T-helper 17 cell (primary cell): ENCODE measurements around the gene TIMM50. TPM values are rescaled to one million over a fixed set of nuclear protein-coding genes. Genes with fewer than 3 reads are reported as not detected.

ENCODE experiments used
- ATAC-seq: fragments of 150-1000 bp; cut with Tn5 transposase; 2 replicates; pipeline ENCODE4 v1.10.0; 2021; ENCODE audit warnings: mild to moderate bottlenecking, moderate library complexity
- DNase-seq, 3 donors: peaks; one replicate each; pipeline versions ENCODE4 v3.0.0 to v3.0.0-alpha.2; 2020 to 2021
- H3K9me3 ChIP-seq: one replicate; pipeline ENCODE4 v1.7.0; 2013; ENCODE audit warnings: low read length, mild to moderate bottlenecking; ENCODE audit not compliant: control insufficient read depth, poor library complexity, severe bottlenecking
- H3K27ac Mint-ChIP-seq: one replicate; pipeline ENCODE4 v1.8.0; 2022; ENCODE audit warnings: mild to moderate bottlenecking, moderate library complexity, mixed read lengths
- H3K27me3 Mint-ChIP-seq: one replicate; pipeline ENCODE4 v1.8.0; 2022; ENCODE audit warnings: mixed read lengths
- H3K36me3 Mint-ChIP-seq: one replicate; pipeline ENCODE4 v1.8.0; 2022; ENCODE audit warnings: low read depth, mixed read lengths
- H3K4me1 Mint-ChIP-seq: one replicate; pipeline ENCODE4 v1.8.0; 2022; ENCODE audit warnings: mild to moderate bottlenecking, mixed read lengths
- H3K4me3 Mint-ChIP-seq: one replicate; pipeline ENCODE4 v1.8.0; 2022; ENCODE audit warnings: mild to moderate bottlenecking, moderate library complexity, mixed read lengths
- total RNA-seq, 4 donors: library from RNA in 2 of 4; stranded (reverse) in 2 of 4; gene quantifications; one replicate each; pipeline ENCODE4 v1.2.3 and lab custom pipeline; 2022 to 2026

Gene TIMM50
- total RNA-seq, 2 donors from 2014 or later: 44.9 to 53.0 TPM

GRCh38 chr19:39539518-39540332, 59.1 kb downstream of the TIMM50 start, which contains the start of gene EID2:
TSS of gene EID2 (minus strand) at chr19:39540161. CDS start at chr19:39540079, 82 bp downstream.
- no peaks in the 10 kb centered on the region for H3K36me3 Mint-ChIP-seq
- H3K9me3 ChIP-seq: no peaks in the 10 kb centered on the region
- H3K4me1 Mint-ChIP-seq: peaks cover 51% of the 10 kb centered on the region
- peak within 1 kb of the TSS; percentile 95 for H3K27ac Mint-ChIP-seq
- DNase-seq (peak; percentile 88 to 91 (median 88)), ATAC-seq (peak; percentile 91)
- peak within 1 kb of the TSS; percentile 97 for H3K4me3 Mint-ChIP-seq
- H3K27me3 Mint-ChIP-seq: no peaks in the 10 kb centered on the region

GRCh38 chr19:39540333-39540673, 59.7 kb downstream of the TIMM50 start:
- no peaks in the 10 kb centered on the region for H3K36me3 Mint-ChIP-seq
- peak overlapping the region; percentile 95 for H3K27ac Mint-ChIP-seq
- H3K27me3 Mint-ChIP-seq: no peaks in the 10 kb centered on the region
- no peak for ATAC-seq
- peaks cover 54% of the 10 kb centered on the region for H3K4me1 Mint-ChIP-seq
- H3K4me3 Mint-ChIP-seq: peak overlapping the region; percentile 97
- no peaks in the 10 kb centered on the region for H3K9me3 ChIP-seq
- DNase-seq: no peak

Other genes starting within 250 kb of the TIMM50 start
- not detected for gene IFNL3, start 235.8 kb upstream of the TIMM50 start, total RNA-seq
- not detected for gene IFNL4, start 232.0 kb upstream of the TIMM50 start, total RNA-seq
- not detected for gene IFNL2, start 212.4 kb upstream of the TIMM50 start, total RNA-seq
- gene IFNL1, start 184.4 kb upstream of the TIMM50 start, total RNA-seq: not detected
- gene LRFN1, start 160.0 kb upstream of the TIMM50 start, total RNA-seq: 1 to 10 TPM; 2.2 to 3.7 TPM
- 100 to 1,000 TPM; 351 to 377 TPM for gene GMFG, start 144.8 kb upstream of the TIMM50 start, total RNA-seq
- 10 to 100 TPM; 64.2 to 93.2 TPM for gene SAMD4B, start 138.4 kb upstream of the TIMM50 start, total RNA-seq
- 100 to 1,000 TPM; 113 to 127 TPM for gene PAF1, start 89.7 kb upstream of the TIMM50 start, total RNA-seq
- 10 to 100 TPM; 43.4 to 43.6 TPM for gene MED29, start 89.5 kb upstream of the TIMM50 start, total RNA-seq
- gene ZFP36, start 74.0 kb upstream of the TIMM50 start, total RNA-seq: 1,000 to 10,000 TPM; 1,082 to 1,318 TPM
- gene PLEKHG2, start 68.2 kb upstream of the TIMM50 start, total RNA-seq: 100 to 1,000 TPM; 119 to 129 TPM
- gene RPS16, start 44.9 kb upstream of the TIMM50 start, total RNA-seq: 1,000 to 10,000 TPM; 3,790 to 3,904 TPM
- 100 to 1,000 TPM; 346 to 352 TPM for gene SUPT5H, start 35.3 kb upstream of the TIMM50 start, total RNA-seq
- not detected for gene DLL3, start 18.1 kb downstream of the TIMM50 start, total RNA-seq
- gene SELENOV, start 34.3 kb downstream of the TIMM50 start, total RNA-seq: not detected
- 1 to 10 TPM; 3.9 to 4.9 TPM for gene EID2B, start 52.0 kb downstream of the TIMM50 start, total RNA-seq
- 10 to 100 TPM; 14.4 to 15.1 TPM for gene EID2, start 59.3 kb downstream of the TIMM50 start, total RNA-seq
- not detected for gene LGALS13, start 121.7 kb downstream of the TIMM50 start, total RNA-seq
- gene LGALS16, start 175.1 kb downstream of the TIMM50 start, total RNA-seq: not detected
- gene LGALS14, start 223.6 kb downstream of the TIMM50 start, total RNA-seq: not detected